MM.1S (cell line): ENCODE measurements around the gene PKP2.

Experiments
- CTCF ChIP-seq: fragments of 300-600 bp; sonication (generic); IDR thresholded peaks from 2 replicates; pipeline ENCODE4 v1.5.1; 2016; ENCODE audit warnings: antibody characterized with exemption, low read length, mixed read lengths
- EZH2 ChIP-seq: fragments of 300-600 bp; sonication (generic); optimal IDR thresholded peaks from 2 replicates; pipeline ENCODE3; 2017; ENCODE audit warnings: low read depth, mild to moderate bottlenecking, antibody characterized with exemption, low read length, mixed read lengths
- EZH2phosphoT487 ChIP-seq: fragments of 300-600 bp; sonication (generic); IDR thresholded peaks from 2 replicates; pipeline ENCODE4 v1.6.1; 2018; ENCODE audit warnings: antibody characterized with exemption, low read length

GRCh38 chr12:32906399-32907165, 10.0 kb upstream of the PKP2 start:
- TF ChIP-seq CTCF (no peak), EZH2 (no peak), EZH2phosphoT487 (no peak)
